ENCODE results near the gene ASIC3.

DNA sequence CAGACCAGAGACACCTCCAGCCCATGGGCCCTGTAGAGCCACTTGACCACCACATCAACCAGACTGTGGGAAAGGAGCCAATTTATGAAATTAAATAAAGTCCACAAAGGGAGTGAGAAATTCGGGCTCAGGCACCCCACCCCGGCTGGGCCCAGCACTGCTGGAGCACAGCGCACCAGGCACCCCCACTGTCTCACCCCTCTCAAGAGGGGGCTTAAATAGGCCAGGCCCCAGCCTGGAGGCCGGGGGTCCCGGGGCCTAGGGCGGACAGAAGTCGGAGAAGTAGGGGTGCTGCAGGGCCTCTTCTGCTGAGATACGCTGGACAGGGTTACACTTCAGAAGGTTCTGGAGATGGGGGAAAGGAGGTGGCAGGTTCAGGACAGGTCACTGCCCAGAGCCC lies 5.4 kb downstream of the ASIC3 start:
- TF ChIP-seq, protein P1, sequence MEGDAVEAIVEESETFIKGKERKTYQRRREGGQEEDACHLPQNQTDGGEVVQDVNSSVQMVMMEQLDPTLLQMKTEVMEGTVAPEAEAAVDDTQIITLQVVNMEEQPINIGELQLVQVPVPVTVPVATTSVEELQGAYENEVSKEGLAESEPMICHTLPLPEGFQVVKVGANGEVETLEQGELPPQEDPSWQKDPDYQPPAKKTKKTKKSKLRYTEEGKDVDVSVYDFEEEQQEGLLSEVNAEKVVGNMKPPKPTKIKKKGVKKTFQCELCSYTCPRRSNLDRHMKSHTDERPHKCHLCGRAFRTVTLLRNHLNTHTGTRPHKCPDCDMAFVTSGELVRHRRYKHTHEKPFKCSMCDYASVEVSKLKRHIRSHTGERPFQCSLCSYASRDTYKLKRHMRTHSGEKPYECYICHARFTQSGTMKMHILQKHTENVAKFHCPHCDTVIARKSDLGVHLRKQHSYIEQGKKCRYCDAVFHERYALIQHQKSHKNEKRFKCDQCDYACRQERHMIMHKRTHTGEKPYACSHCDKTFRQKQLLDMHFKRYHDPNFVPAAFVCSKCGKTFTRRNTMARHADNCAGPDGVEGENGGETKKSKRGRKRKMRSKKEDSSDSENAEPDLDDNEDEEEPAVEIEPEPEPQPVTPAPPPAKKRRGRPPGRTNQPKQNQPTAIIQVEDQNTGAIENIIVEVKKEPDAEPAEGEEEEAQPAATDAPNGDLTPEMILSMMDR (IDR thresholded peaks at IDR 0.05), result no peak
- no peak for TF ChIP-seq EP300 (IDR thresholded peaks at IDR 0.05)
- no peak for TF ChIP-seq POLR2A (IDR thresholded peaks at IDR 0.05)
